GM19238 (cell line): ENCODE data around the gene BCL2L1.

Experiments
- DNase-seq: peaks from one replicate; pipeline ENCODE4 v3.0.0; 2011; ENCODE audit warnings: low spot score; ENCODE audit not compliant: insufficient read length

BCL2L1 gene

GRCh38 chr20:31693987-31694661, 28.5 kb downstream of the BCL2L1 start:
- DNase-seq, result no peak

GRCh38 chr20:31693402-31693801, 29.3 kb downstream of the BCL2L1 start:
- no peak for DNase-seq

- DNase-seq, result no peak
Measured at GRCh38 chr20:31691646-31692275, 30.9 kb downstream of the BCL2L1 start.

GRCh38 chr20:31690124-31690666, 32.5 kb downstream of the BCL2L1 start:
- no peak for DNase-seq

GRCh38 chr20:31689141-31689540, 33.5 kb downstream of the BCL2L1 start:
- DNase-seq, result no peak

- no peak for DNase-seq
Measured at GRCh38 chr20:31687777-31688176, 34.9 kb downstream of the BCL2L1 start.

GRCh38 chr20:31685853-31686643, 36.6 kb downstream of the BCL2L1 start:
- DNase-seq, result no peak

- no peak for DNase-seq
Measured at GRCh38 chr20:31684153-31685015, 38.3 kb downstream of the BCL2L1 start.

GRCh38 chr20:31682927-31683326, 39.7 kb downstream of the BCL2L1 start:
- DNase-seq, result no peak

GRCh38 chr20:31682352-31682751, 40.3 kb downstream of the BCL2L1 start:
- no peak for DNase-seq

- DNase-seq, result no peak
Measured at GRCh38 chr20:31681769-31682168, 40.9 kb downstream of the BCL2L1 start.

GRCh38 chr20:31681128-31681727, 41.4 kb downstream of the BCL2L1 start:
- no peak for DNase-seq

- DNase-seq, result no peak
Measured at GRCh38 chr20:31680286-31681127, 42.2 kb downstream of the BCL2L1 start.

GRCh38 chr20:31679357-31680285, 43.0 kb downstream of the BCL2L1 start:
- DNase-seq, result no peak

GRCh38 chr20:31678389-31679356, 44.0 kb downstream of the BCL2L1 start:
- DNase-seq, result no peak

GRCh38 chr20:31677553-31678260, 45.0 kb downstream of the BCL2L1 start:
- no peak for DNase-seq

GRCh38 chr20:31676609-31676989, 46.1 kb downstream of the BCL2L1 start:
- no peak for DNase-seq
